ENCODE measurements around the gene SERPINE2.

GRCh38 chr2:224046752-224047151 lies 7.7 kb upstream of the SERPINE2 start:
- TF ChIP-seq CTCF (IDR thresholded peaks at IDR 0.05; ENCODE audit: extremely low read depth in 1 of 2, insufficient read depth in 1 of 2, low read depth in 1 of 2, low read length in 2 of 2) = no peak
- TF ChIP-seq, protein P1, sequence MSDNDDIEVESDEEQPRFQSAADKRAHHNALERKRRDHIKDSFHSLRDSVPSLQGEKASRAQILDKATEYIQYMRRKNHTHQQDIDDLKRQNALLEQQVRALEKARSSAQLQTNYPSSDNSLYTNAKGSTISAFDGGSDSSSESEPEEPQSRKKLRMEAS (IDR thresholded peaks at IDR 0.05; ENCODE audit: insufficient read depth, insufficient read length) = no peak
- no peak for TF ChIP-seq POLR2AphosphoS5 (IDR thresholded peaks at IDR 0.05; ENCODE audit: insufficient read depth, low read depth, low read length)
- no peak for TF ChIP-seq POLR2A (IDR thresholded peaks at IDR 0.05; ENCODE audit: low read depth, low read length)
- TF ChIP-seq FOS (IDR thresholded peaks at IDR 0.05; ENCODE audit: borderline replicate concordance, insufficient read depth, low read length) = no peak
- TF ChIP-seq EZH2 (IDR thresholded peaks at IDR 0.05; ENCODE audit: borderline replicate concordance, low read depth, low read length, severe bottlenecking) = no peak
- TF ChIP-seq GATA2 (IDR thresholded peaks at IDR 0.05; ENCODE audit: insufficient read depth, insufficient read length, low read depth, low read length) = no peak
- TF ChIP-seq JUN (IDR thresholded peaks at IDR 0.05; ENCODE audit: borderline replicate concordance, insufficient read depth, insufficient read length, low read depth) = no peak

All from endothelial cell of umbilical vein (primary cell).